ENCODE data around the gene PHACTR1.

GRCh38 chr6:13184547-13184946 lies 468.0 kb downstream of the PHACTR1 start:
- no peak for TF ChIP-seq YY1 (IDR thresholded peaks at IDR 0.05; ENCODE audit: low read depth)
- TF ChIP-seq RAD21 (IDR thresholded peaks at IDR 0.05; ENCODE audit: low read depth), result no peak
- TF ChIP-seq, protein P1, sequence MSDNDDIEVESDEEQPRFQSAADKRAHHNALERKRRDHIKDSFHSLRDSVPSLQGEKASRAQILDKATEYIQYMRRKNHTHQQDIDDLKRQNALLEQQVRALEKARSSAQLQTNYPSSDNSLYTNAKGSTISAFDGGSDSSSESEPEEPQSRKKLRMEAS (IDR thresholded peaks at IDR 0.05), result no peak
- TF ChIP-seq REST (IDR thresholded peaks at IDR 0.05; ENCODE audit: low read depth), result no peak
- TF ChIP-seq CEBPB (IDR thresholded peaks at IDR 0.05), result no peak

All from Ishikawa (cell line).